ENCODE data around the gene SLC38A7. TPM values are rescaled to one million over a fixed set of nuclear protein-coding genes. Genes with fewer than 3 reads are reported as not detected.

Gene SLC38A7
- total RNA-seq, 1 donor from 2014 or later: 17.9 TPM

DNA sequence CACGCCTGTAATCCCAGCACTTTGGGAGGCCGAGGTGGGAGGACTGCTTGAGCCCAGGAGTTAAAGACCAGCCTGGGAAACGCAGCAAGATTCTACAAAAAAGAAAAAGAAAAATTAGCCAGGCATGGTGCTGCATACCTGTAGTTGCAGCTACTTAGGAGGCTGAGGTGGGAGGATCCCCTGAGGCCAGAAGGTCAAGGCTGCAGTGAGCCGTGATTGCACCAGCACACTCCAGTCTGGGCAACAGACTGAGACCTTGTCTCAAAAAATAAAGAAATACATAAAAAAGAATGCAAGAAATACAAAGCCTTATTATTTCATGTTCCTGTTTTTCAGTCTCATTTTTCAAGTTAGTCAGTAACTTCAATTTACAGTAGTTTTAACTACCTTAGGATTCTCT lies 49.1 kb downstream of the SLC38A7 start:
- no peak for DNase-seq

GRCh38 chr16:58634265-58634802 lies 50.2 kb downstream of the SLC38A7 start:
- no peak for DNase-seq

DNA sequence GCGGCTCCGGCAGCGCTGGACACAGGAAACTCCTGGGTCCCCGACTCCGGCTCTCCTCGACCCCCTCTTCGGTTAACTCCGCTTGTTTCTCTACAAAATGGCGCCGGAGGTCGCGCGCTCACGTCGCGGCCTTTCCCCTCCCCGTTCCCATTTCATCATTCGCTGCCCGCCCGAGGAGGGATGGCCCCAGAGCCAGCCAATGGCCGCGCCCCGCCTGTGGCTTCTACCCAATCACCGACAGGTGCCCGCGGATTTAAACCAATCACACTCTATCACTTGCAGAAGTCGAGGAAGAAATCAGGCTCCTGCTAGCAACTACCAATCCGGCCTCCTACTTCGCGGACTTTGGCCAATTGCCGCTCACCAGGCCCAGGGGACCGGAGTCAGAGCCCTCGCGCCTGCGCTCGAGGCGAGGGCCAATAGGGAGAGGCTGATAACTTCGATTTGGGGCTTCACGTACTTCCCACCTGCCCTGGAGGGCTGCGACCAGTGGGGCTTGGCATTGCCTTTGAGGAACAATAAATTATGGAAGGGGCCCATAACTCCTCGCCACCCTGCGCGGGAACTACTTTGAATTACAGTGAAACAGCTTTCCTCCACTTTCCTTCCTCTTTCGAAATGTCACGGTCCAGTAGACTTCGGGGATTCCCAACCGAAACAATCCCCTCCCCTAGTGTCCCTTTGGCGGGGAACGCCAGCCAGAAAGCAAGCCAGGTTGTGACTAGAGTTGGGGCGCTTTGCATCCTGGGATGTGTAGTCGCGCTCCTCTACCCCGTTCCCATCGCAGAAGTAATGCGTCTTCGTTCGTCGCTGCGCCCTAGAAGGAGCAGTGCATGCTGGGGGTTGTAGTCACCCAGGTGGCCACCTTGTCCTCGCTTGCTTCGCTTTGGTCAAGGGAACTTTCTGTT lies 54.6 kb downstream of the SLC38A7 start, which contains the start of gene CNOT1:
Gene CNOT1 (minus strand): TSS at position 94 of the 908 bp plus-strand sequence. CDS start 30,489 bp downstream, outside the sequence.
- DNase-seq: peak; percentile 99

DNA sequence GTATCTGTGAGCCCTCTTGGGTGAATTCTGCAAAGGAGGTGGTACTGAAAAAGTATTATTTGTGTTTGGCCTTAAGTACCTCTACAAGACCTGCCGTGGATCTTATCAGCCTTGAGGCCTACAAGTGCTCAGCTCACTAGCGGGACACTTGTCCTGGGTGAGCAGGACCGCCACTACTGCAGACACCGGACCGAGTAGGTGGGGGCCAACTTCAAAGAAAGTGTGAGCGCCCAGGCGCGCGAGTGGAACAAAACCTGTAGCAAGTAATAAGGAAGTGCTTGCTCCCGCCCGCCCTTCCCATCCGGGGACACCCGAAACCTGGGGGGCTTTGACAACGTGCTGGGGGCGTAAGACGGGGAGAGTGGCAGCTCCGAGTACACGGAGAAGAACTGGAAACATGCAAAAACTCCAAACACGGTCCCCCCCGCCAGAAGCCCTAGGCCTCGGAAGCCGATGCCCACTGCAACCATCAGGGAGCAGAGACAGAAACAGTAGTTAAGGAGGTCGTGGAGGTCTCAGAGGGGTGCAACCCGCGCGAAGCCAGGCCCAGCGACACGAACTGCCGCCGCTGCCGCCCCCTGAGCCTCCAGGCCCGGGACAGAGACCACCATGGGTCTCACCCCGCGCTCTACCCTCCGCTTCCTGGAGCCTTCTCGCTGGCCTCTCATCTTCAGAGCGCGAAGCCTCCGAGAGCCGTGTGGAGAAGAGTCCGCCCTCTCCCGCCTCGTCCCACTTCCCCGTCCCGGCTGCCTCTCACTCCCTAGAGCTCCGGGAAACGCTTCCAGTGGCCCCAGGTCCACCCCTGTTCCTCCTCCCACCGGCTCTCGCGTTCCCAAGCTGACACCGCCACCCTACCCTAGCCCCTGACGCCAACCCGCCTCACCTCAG lies 55.5 kb downstream of the SLC38A7 start:
- DNase-seq: no peak

DNA sequence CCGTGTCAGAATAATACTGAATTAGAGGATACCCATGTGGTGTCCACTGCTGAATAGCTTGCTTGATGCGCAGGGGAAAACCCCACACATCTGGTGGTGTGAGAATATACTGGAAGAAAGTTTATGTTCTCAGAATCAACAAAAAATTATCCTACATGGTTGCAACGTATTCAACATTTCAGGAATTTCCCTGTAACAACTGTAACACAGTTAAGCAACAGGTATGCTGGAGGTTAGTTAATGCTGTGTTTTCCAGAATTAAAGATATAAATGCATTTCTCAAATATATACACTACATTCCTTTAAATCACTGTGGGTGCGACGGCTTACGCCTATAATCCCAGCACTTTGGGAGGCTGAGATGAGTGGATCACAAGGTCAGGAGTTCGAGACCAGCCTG lies 60.4 kb downstream of the SLC38A7 start:
- no peak for DNase-seq

- DNase-seq: no peak
Observed at GRCh38 chr16:58620396-58620795, 64.2 kb downstream of the SLC38A7 start.

- DNase-seq: no peak
Observed at GRCh38 chr16:58615280-58615679, 69.3 kb downstream of the SLC38A7 start.

Other genes with a start within 250 kb of the SLC38A7 start
- gene NDRG4, start 184.6 kb downstream of the SLC38A7 start, total RNA-seq: 217 TPM
- 21.5 TPM for gene SETD6, start 169.3 kb downstream of the SLC38A7 start, total RNA-seq
- 81.6 TPM for gene CNOT1, start 54.9 kb downstream of the SLC38A7 start, total RNA-seq
- 27.8 TPM for gene GOT2, start 49.5 kb upstream of the SLC38A7 start, total RNA-seq

All from occipital lobe (tissue), 2 donors.